Natural killer cell (primary cell): ENCODE data around the gene GATAD2A. TPM values are rescaled to one million over a fixed set of nuclear protein-coding genes. Genes with fewer than 3 reads are reported as not detected.
"Not testable (repeated sequence)": the region's sequence is repeated elsewhere in the genome, so short reads cannot be mapped to it uniquely, and the experiment has no call there.

Experiments used
- ATAC-seq, 3 donors: fragments of 150-1000 bp in 2 of 3; fragments of 200-7000 bp in 1 of 3; cut with Tn5 transposase; 1 replicate in 1 of 3; 2 replicates in 2 of 3; pipeline ENCODE4 v1.10.0; 2021; ENCODE audit warnings: mild to moderate bottlenecking in 2 of 3, moderate library complexity in 2 of 3
- DNase-seq, 2 donors: peaks; one replicate each; pipeline versions ENCODE4 v3.0.0 to v3.0.0-alpha.2; 2013 to 2021; ENCODE audit warnings: mixed read lengths in 1 of 2
- H3K27ac ChIP-seq: one replicate; pipeline ENCODE4 v1.5.1; 2013; ENCODE audit warnings: mild to moderate bottlenecking, low read length
- H3K27me3 ChIP-seq: one replicate; pipeline ENCODE4 v1.6.1; 2013; ENCODE audit warnings: low read length; ENCODE audit not compliant: control insufficient read depth, insufficient read depth
- H3K36me3 ChIP-seq: one replicate; pipeline ENCODE4 v1.6.1; 2013; ENCODE audit warnings: low read length; ENCODE audit not compliant: control insufficient read depth, insufficient read depth
- H3K4me1 ChIP-seq: one replicate; pipeline ENCODE4 v1.6.1; 2013; ENCODE audit warnings: low read length; ENCODE audit not compliant: control insufficient read depth, insufficient read depth
- H3K4me3 ChIP-seq: one replicate; pipeline ENCODE4 v1.5.1; 2013; ENCODE audit warnings: low read length
- H3K9me3 ChIP-seq: one replicate; pipeline ENCODE4 v1.6.1; 2013; ENCODE audit warnings: low read length; ENCODE audit not compliant: control insufficient read depth, insufficient read depth
- H3K27ac Mint-ChIP-seq, 2 donors: one replicate each; pipeline ENCODE4 v1.8.0; 2022; ENCODE audit warnings: mild to moderate bottlenecking in 2 of 2, mixed read lengths in 2 of 2, moderate library complexity in 1 of 2
- H3K27me3 Mint-ChIP-seq, 2 donors: one replicate each; pipeline ENCODE4 v1.8.0; 2022; ENCODE audit warnings: low read depth in 2 of 2, mixed read lengths in 2 of 2
- H3K36me3 Mint-ChIP-seq: one replicate; pipeline ENCODE4 v1.8.0; 2022; ENCODE audit warnings: mixed read lengths
- H3K4me1 Mint-ChIP-seq, 2 donors: one replicate each; pipeline ENCODE4 v1.8.0; 2022; ENCODE audit warnings: mixed read lengths in 2 of 2
- H3K4me3 Mint-ChIP-seq: one replicate; pipeline ENCODE4 v1.8.0; 2022; ENCODE audit warnings: mild to moderate bottlenecking, moderate library complexity, mixed read lengths
- H3K9me3 Mint-ChIP-seq, 2 donors: one replicate each; pipeline ENCODE4 v1.8.0; 2022; ENCODE audit warnings: mixed read lengths in 2 of 2
- CTCF ChIP-seq: fragments of 200-600 bp; IDR thresholded peaks from one replicate; pipeline ENCODE4 v1.8.0; 2022; ENCODE audit warnings: antibody characterized with exemption
- WGBS: methylation state at CpG from one replicate; pipeline ENCODE4 v1.1.7; 2013; ENCODE audit warnings: missing lambda C conversion rate; ENCODE audit not compliant: insufficient coverage; 5-methylcytosine and 5-hydroxymethylcytosine counted together
- intact Hi-C: fragments of 100-400 bp; cut with micrococcal nuclease; formaldehyde crosslinking; loops from one replicate; pipeline ENCODE4 v1.14.2; 2022
- total RNA-seq, 4 donors: library from RNA; stranded (reverse); fragments of 120-200 nt in 1 of 4; gene quantifications; one replicate each; pipeline versions ENCODE4 v1.2.3 to v1.2.4, GENCODE V29; 2013 to 2022

Gene GATAD2A
- total RNA-seq, 3 donors from 2014 or later (not counting 1 experiment from before 2014, with no cell fraction given), result 209 to 232 (median 230) TPM

- no peak for DNase-seq
- TF ChIP-seq CTCF, result no peak
- Histone ChIP-seq H3K4me3 (no peak overlapping the region), H3K27ac (no peak overlapping the region), H3K27me3 (no peaks in the 10 kb centered on the region), H3K4me1 (peaks cover 57% of the 10 kb centered on the region), H3K9me3 (peaks cover 15% of the 10 kb centered on the region), H3K36me3 (peaks cover 33% of the 10 kb centered on the region)
- Mint-ChIP-seq H3K9me3 (peaks cover 5 to 8% of the 10 kb centered on the region in 2 donors), H3K27me3 (no peaks in the 10 kb centered on the region), H3K4me3 (peak overlapping the region; percentile 42), H3K4me1 (peaks cover 63 to 73% of the 10 kb centered on the region in 2 donors), H3K27ac (peak overlapping the region; percentile 82 to 84), H3K36me3 (peaks cover 18% of the 10 kb centered on the region)
- WGBS, result 77% methylated on average over 6 of the region's 6 CpGs
- intact Hi-C loops, result no loop called here
- ATAC-seq, result no peak
These were observed 66.2 kb downstream of the GATAD2A start for GRCh38 chr19:19471682-19472081.

- peak overlapping the region; percentile 42 for H3K4me3 Mint-ChIP-seq
- H3K36me3 ChIP-seq, result peaks cover 30% of the 10 kb centered on the region
- H3K27ac ChIP-seq, intact Hi-C loops, ATAC-seq, H3K9me3 Mint-ChIP-seq, H3K27me3 Mint-ChIP-seq, H3K4me3 ChIP-seq, H3K27me3 ChIP-seq, DNase-seq: not testable (repeated sequence)
- H3K9me3 ChIP-seq, result peaks cover 12% of the 10 kb centered on the region
- peak overlapping the region; percentile 82 to 84 for H3K27ac Mint-ChIP-seq
- peaks cover 18% of the 10 kb centered on the region for H3K36me3 Mint-ChIP-seq
- H3K4me1 Mint-ChIP-seq, result peaks cover 63 to 73% of the 10 kb centered on the region in 2 donors
- 78% methylated on average over 5 of the region's 5 CpGs for WGBS
- peaks cover 58% of the 10 kb centered on the region for H3K4me1 ChIP-seq
These were observed 66.6 kb downstream of the GATAD2A start for GRCh38 chr19:19472106-19472505.

GRCh38 chr19:19475015-19475765 is 69.7 kb downstream of the GATAD2A start:
- H3K27ac ChIP-seq, result peak overlapping the region; percentile 60
- Mint-ChIP-seq H3K4me3 (peak overlapping the region; percentile 79), H3K27me3 (no peaks in the 10 kb centered on the region), H3K9me3 (no peaks in the 10 kb centered on the region), H3K27ac (peak overlapping the region; percentile 82 to 84), H3K36me3 (no peaks in the 10 kb centered on the region), H3K4me1 (peaks cover 63 to 67% of the 10 kb centered on the region in 2 donors)
- intact Hi-C loops, result loop anchor here (2.0 kb wide), 1 partner anchor 16 kb away; no protein-coding TSS in a partner anchor
- peaks cover 68% of the 10 kb centered on the region for H3K4me1 ChIP-seq
- H3K4me3 ChIP-seq, result no peak overlapping the region
- no peak for DNase-seq
- ATAC-seq, result no peak
- no peak for TF ChIP-seq CTCF
- 90% methylated on average over 21 of the region's 21 CpGs for WGBS
- no peaks in the 10 kb centered on the region for H3K27me3 ChIP-seq
- H3K9me3 ChIP-seq, result no peaks in the 10 kb centered on the region
- H3K36me3 ChIP-seq, result peaks cover 18% of the 10 kb centered on the region
